HepG2 (cell line): Measurements from ENCODE around the gene XRN1. TPM values are rescaled to one million over a fixed set of nuclear protein-coding genes. Genes with fewer than 3 reads are reported as not detected.

Experiments used
- GMEB2 ChIP-seq: IDR thresholded peaks from 2 replicates; pipeline ENCODE4 v1.6.1; 2016; ENCODE audit warnings: missing biosample characterization, missing genetic modification reagents, low read depth
- LRRFIP1 ChIP-seq: sonication (generic); formaldehyde crosslinking; conservative IDR thresholded peaks from 2 replicates; pipeline ENCODE4 v1.4.0; 2020; ENCODE audit warnings: missing genetic modification reagents
- MAF1 ChIP-seq: sonication (generic); formaldehyde crosslinking; IDR thresholded peaks from 2 replicates; pipeline ENCODE4 v1.5.0; 2020; ENCODE audit warnings: missing genetic modification reagents, borderline replicate concordance
- NFYC ChIP-seq: IDR thresholded peaks from 2 replicates; pipeline ENCODE4 v1.6.1; 2016; ENCODE audit warnings: missing genetic modification reagents, missing compliant biosample characterization
- NPAS2 ChIP-seq: sonication (generic); formaldehyde crosslinking; IDR thresholded peaks from 2 replicates; pipeline ENCODE4 v1.8.0; 2022; ENCODE audit warnings: mild to moderate bottlenecking, missing genetic modification reagents, borderline replicate concordance
- REXO4 ChIP-seq: sonication (generic); formaldehyde crosslinking; IDR thresholded peaks from 2 replicates; pipeline ENCODE4 v1.8.0; 2022; ENCODE audit warnings: missing genetic modification reagents, mild to moderate bottlenecking, borderline replicate concordance
- SP5 ChIP-seq: IDR thresholded peaks from 2 replicates; pipeline ENCODE4 v1.6.1; 2016; ENCODE audit warnings: low read depth, borderline replicate concordance
- WIZ ChIP-seq: sonication (generic); formaldehyde crosslinking; IDR thresholded peaks from 2 replicates; pipeline ENCODE4 v1.5.1; 2020; ENCODE audit warnings: mild to moderate bottlenecking, missing genetic modification reagents
- XBP1 ChIP-seq: sonication (generic); formaldehyde crosslinking; IDR thresholded peaks from 2 replicates; pipeline ENCODE4 v1.5.0; 2020; ENCODE audit warnings: missing genetic modification reagents
- ZBTB33 ChIP-seq: sonication (generic); formaldehyde crosslinking; IDR thresholded peaks from 2 replicates; pipeline ENCODE4 v1.4.0; 2020; ENCODE audit warnings: missing genetic modification reagents
- ZBTB8A ChIP-seq: sonication (generic); formaldehyde crosslinking; IDR thresholded peaks from 2 replicates; pipeline ENCODE4 v1.4.0; 2020; ENCODE audit warnings: mild to moderate bottlenecking, low read depth, missing genetic modification reagents, borderline replicate concordance
- ZMAT3 ChIP-seq: sonication (generic); formaldehyde crosslinking; conservative IDR thresholded peaks from 2 replicates; pipeline ENCODE4 v1.7.0; 2021; ENCODE audit warnings: missing genetic modification reagents
- ZNF143 ChIP-seq: sonication (generic); formaldehyde crosslinking; IDR thresholded peaks from 2 replicates; pipeline ENCODE4 v1.4.0; 2020; ENCODE audit warnings: missing genetic modification reagents
- ZNF317 ChIP-seq: sonication (generic); formaldehyde crosslinking; IDR thresholded peaks from 2 replicates; pipeline ENCODE4 v1.5.0; 2020; ENCODE audit warnings: mild to moderate bottlenecking, missing genetic modification reagents
- ZNF550 ChIP-seq: sonication (generic); formaldehyde crosslinking; IDR thresholded peaks from 2 replicates; pipeline ENCODE4 v1.4.0; 2020; ENCODE audit warnings: mild to moderate bottlenecking, missing genetic modification reagents, borderline replicate concordance
- ZNF7 ChIP-seq: IDR thresholded peaks from 2 replicates; pipeline ENCODE4 v1.6.1; 2016; ENCODE audit warnings: missing biosample characterization, missing genetic modification reagents
- ZNF780A ChIP-seq: sonication (generic); formaldehyde crosslinking; IDR thresholded peaks from 2 replicates; pipeline ENCODE4 v1.8.0; 2022; ENCODE audit warnings: mild to moderate bottlenecking, missing genetic modification reagents, moderate library complexity
- ZNF788 ChIP-seq: sonication (generic); formaldehyde crosslinking; IDR thresholded peaks from 2 replicates; pipeline ENCODE4 v1.5.0; 2020; ENCODE audit warnings: mild to moderate bottlenecking, missing genetic modification reagents, borderline replicate concordance
- ZNF878 ChIP-seq: sonication (generic); formaldehyde crosslinking; IDR thresholded peaks from 2 replicates; pipeline ENCODE4 v1.8.1; 2023; ENCODE audit warnings: mild to moderate bottlenecking, missing genetic modification reagents, moderate library complexity
- polyA plus RNA-seq, 8 experiments: library from polyadenylated mRNA; depleted of rRNA in 3 of 8; stranded (reverse) in 7 of 8; unstranded in 1 of 8; fragments of >200 nt; fragmentation: Illumina TruSeq in 4 of 8; extraction: Trizol in 4 of 8; gene quantifications; 2 replicates each; pipeline versions ENCODE4 v1.2.1 to v1.2.3, GENCODE V29; 2011 to 2016; ENCODE audit warnings: low read depth in 4 of 8, missing spikeins in 1 of 8, mixed read lengths in 1 of 8; ENCODE audit not compliant: insufficient read depth in 1 of 8
- total RNA-seq, 5 experiments: library from RNA; depleted of rRNA; stranded (reverse); fragments of >200 nt; fragmentation: Illumina TruSeq; extraction: Trizol; gene quantifications; 2 replicates each; pipeline ENCODE4 v1.2.3, GENCODE V29; 2016; ENCODE audit warnings: low read depth in 1 of 5
- TF ChIP-seq, protein P1 (sequence below): sonication (generic); formaldehyde crosslinking; IDR thresholded peaks from 2 replicates; pipeline ENCODE4 v1.5.1; 2020; ENCODE audit warnings: missing genetic modification reagents, mild to moderate bottlenecking, borderline replicate concordance

XRN1 gene
- total and polyA plus RNA-seq, 2 of the 13 experiments (the other 11 are each of a cell fraction or from before 2014, with no cell fraction given), result 13.2 to 13.3 TPM

- TF ChIP-seq LRRFIP1 (no peak), SP5 (CRISPR knock-in tag) (peak; percentile 50; the same call in 1 of the 2 replicates), ZBTB33 (CRISPR knock-in tag) (no peak), MAF1 (CRISPR knock-in tag) (no peak), ZMAT3 (no peak), NFYC (CRISPR knock-in tag) (no peak; the same call in 1 of the 2 replicates), ZNF780A (CRISPR knock-in tag) (no peak), GMEB2 (no peak), NPAS2 (CRISPR knock-in tag) (no peak), ZNF878 (CRISPR knock-in tag) (no peak), ZNF550 (no peak), ZBTB8A (CRISPR knock-in tag) (no peak), ZNF7 (CRISPR knock-in tag) (no peak), ZNF317 (peak; percentile 65; the same call in 1 of the 2 replicates), ZNF788 (CRISPR knock-in tag) (peak; percentile 58; the same call in 1 of the 2 replicates), WIZ (CRISPR knock-in tag) (no peak), REXO4 (CRISPR knock-in tag) (no peak), XBP1 (CRISPR knock-in tag) (no peak), ZNF143 (CRISPR knock-in tag) (no peak)
- TF ChIP-seq, protein P1, sequence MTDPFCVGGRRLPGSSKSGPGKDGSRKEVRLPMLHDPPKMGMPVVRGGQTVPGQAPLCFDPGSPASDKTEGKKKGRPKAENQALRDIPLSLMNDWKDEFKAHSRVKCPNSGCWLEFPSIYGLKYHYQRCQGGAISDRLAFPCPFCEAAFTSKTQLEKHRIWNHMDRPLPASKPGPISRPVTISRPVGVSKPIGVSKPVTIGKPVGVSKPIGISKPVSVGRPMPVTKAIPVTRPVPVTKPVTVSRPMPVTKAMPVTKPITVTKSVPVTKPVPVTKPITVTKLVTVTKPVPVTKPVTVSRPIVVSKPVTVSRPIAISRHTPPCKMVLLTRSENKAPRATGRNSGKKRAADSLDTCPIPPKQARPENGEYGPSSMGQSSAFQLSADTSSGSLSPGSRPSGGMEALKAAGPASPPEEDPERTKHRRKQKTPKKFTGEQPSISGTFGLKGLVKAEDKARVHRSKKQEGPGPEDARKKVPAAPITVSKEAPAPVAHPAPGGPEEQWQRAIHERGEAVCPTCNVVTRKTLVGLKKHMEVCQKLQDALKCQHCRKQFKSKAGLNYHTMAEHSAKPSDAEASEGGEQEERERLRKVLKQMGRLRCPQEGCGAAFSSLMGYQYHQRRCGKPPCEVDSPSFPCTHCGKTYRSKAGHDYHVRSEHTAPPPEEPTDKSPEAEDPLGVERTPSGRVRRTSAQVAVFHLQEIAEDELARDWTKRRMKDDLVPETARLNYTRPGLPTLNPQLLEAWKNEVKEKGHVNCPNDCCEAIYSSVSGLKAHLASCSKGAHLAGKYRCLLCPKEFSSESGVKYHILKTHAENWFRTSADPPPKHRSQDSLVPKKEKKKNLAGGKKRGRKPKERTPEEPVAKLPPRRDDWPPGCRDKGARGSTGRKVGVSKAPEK (CRISPR knock-in tag), result no peak
These were observed at the start of gene XRN1 (continued) for GRCh38 chr3:142447852-142448823.
